Activated T-cell treated with anti-CD3 and anti-CD28 coated beads, Interleukin-2, amount 50 U/mL, for 1 hour (primary cell): Measurements from ENCODE around the gene CMIP.
A peak's percentile ranks its signal among the peaks of the same experiment; 100 is the strongest.

Source experiments
- DNase-seq: peaks from one replicate; pipeline ENCODE4 v3.0.0-alpha.2; 2020

The CMIP gene

GRCh38 chr16:81464279-81464678, 19.7 kb downstream of the CMIP start:
- DNase-seq, result no peak

DNA sequence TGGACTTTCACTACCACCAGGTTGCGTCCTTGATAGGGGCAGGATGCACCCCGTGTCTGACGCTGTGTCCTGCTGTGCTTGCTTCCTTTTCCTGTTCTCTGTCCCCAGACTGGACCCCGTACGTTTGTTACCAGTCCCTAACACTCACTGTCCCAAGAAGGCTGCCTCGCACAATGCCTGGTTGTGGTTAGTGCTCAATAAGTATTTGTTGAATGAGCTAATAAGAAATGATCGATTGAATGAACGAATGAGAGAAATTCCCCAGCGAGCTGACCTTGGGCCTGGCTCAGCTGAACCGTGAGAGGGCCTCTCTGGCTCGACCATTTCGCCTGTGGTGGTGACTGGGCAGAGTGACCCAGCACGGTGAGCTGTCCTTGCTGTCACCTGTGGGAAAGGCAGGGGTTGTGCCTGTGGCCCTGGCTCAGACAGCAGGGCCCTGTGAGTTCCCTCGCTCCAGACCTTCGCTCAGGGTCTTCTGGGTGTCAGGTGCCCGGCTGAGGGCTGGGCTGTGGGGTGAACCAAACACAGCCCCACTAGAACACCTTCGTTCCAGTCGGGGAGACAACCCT, 20.9 kb downstream of the CMIP start:
- no peak for DNase-seq

DNA sequence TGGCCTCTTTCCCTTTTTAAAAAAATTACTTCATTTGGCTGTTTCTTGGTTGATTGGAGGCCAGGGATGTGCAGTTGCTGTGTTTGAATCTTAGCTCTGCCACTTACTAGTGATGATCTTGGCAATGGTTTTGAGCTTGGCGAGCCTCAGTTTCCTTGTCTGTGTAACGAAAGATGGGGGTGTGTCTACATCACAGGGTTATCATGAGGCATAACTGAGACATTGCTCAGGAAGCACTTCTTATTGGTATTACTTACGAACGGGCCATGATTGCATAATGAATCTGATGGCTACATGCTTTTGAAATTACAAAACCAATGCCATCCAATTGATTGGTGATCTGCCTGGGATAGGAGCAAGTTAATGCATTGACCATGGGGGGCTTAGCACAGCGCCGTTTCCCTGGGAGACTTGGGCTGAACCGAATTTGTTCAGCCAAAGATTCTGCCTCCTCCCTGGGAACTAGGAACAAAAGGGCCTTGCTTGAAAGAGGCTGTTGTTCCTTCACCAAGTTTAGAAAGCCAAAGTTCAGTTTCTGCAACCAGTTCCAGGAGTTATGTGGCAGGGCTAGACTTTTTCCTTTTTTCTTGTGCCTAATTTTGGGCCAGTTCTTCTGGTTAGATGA, 21.9 kb downstream of the CMIP start:
- DNase-seq, result no peak

DNA sequence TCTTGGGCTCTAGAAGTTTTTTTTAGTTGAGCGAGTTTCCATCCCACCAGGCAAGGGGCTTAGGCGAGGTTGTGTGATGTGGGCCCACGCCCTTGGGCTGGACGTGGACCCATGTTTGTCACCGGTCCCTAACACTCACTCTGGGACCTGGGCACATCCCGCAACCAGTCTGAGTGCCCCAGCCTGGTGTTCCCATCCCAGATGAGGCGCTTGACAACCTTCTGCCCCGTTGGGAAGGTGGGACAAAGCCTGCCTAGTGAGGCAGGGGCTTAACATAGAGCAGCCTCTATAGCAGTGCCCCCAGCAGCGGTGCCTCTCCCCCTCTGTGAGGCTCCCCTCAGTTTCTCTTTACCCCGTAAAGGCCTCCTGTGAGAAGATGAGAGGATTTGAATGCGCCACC, 22.5 kb downstream of the CMIP start:
- DNase-seq, result no peak

DNA sequence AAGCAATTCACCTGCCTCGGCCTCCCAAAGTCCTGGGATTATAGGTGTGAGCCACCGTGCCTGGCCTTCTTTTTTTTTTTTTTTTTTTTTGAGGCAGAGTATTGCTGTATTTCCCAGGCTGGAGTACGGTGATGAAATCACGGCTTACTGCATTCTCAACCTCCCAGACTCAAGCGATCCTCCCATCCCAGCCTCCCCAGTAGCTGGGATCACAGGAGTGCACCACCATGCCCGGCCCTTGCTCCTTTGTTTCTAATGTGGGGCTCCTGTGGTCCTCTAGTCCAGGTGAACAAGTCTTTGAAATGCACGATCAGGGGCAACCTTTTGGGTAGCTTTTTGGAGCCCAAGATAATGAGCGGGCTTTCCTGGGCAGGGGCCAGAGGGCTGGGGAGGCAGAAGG, 23.2 kb downstream of the CMIP start:
- no peak for DNase-seq

GRCh38 chr16:81468269-81468902, 23.8 kb downstream of the CMIP start:
- no peak for DNase-seq

DNA sequence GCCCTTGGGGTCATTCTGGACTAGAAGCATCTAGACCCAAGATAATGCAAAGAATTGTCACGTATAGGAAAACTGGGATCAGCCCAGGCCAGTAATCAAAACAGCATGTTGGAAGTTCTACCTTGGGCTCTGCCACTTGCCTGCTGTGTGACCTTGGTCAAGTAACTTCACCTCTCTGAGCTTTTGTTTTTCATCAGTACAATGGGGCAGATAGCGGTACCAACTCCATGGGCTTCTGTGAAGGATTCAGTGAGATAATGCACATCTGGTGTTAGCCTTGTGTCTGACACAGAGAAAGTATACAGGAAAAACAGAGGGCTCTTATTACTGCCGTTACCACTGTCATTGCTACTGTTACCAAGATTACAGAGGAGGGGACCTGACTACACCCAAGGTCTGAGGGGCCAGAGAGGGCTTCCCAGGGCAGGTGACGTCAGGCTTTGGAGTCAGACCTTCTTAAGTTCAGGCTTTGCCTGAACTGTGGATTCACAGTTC, 24.6 kb downstream of the CMIP start:
- no peak for DNase-seq

- peak; percentile 33 for DNase-seq
Observed at GRCh38 chr16:81469710-81470535, 25.3 kb downstream of the CMIP start.

- no peak for DNase-seq
Observed at GRCh38 chr16:81470796-81471636, 26.4 kb downstream of the CMIP start.

GRCh38 chr16:81471882-81472281, 27.3 kb downstream of the CMIP start:
- no peak for DNase-seq

DNA sequence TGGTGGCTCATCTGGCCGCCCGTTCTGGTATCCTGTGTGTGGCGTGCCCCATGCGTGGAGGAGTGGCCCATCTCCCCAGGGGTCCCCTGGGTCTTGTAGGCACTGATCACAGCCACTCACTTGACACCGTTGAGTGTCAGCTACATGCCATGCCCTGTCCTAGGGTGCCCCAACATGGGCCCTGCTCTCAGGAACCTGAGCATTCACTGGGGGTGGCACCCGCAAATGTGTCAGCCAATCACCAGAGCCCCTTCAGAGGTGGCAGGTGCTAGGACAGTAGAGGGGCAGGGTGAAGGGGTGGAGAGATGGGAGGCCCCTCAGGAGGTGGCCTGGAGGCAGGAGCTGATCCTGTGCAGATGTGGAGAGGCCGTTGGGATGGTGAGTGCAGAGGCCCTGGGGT, 27.8 kb downstream of the CMIP start:
- no peak for DNase-seq

DNA sequence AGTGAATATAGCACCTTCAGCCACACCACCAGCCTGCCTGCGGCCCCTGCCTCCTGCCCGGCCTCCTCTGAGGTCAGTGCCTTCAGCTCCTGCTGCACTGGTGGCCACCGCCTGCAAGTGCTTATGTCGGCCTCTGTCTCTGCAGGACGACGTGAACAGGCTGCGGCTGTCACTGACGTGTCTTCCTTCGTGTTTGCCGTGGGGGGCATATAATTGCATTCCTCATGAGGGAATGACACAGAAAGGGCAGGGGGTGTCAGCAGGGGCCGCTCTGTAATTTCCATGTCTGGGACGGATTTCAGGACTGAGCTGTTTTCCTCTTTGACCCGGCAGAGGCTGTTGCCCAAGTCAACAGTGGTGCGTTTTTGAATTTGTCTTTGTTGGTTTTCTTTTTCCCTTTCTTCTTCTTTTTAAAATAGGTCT, 28.5 kb downstream of the CMIP start:
- DNase-seq, result no peak

- no peak for DNase-seq
Observed at GRCh38 chr16:81473558-81473957, 28.9 kb downstream of the CMIP start.

DNA sequence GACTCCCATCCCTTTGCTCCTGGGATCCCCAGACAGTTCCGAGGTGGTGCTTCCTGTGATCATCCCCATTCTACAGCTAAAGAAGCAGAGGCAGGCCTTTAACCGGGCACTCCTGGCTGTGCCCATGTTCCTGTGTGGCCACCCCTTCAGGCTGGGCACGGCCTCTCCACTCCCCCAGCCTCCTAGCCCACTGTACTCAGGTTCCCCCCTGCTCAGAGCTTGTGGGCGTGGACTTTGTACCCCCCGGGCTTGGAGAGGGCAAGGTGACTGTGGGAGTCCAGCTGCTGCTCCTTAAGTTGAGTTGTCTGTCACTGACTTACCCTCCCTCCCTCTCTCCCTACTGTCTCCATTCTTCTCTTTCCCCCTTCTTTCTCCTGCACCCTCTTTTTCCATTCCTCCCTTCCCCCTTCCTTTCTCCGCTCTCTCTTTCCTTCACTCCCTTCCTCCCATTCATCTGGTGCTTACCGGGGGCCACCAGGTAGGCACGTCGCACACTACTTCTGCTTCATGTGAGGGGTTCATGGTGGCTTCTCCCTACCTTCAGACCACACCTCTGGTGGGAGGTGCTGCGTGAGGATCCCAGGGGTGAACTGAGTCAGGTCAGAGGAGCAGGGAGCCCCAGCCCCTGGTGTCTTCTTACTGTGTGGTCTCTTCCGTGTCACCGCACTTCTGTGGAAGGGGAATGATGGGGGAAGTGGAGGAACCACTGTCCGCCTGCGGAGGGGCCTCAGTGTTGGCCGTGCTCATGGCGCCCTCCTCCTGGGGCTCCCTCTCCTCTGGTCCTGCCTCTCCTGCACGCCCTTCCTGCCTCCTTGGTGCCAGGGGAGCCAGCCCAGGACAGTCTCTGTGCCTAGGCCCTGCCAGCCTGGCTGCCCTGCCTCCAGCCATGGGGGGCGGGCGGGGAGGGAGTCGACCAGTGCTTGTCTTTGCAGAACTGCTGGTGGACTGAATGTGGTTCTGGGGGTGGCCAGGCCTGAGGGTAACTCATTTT, 29.7 kb downstream of the CMIP start:
- no peak for DNase-seq

GRCh38 chr16:81477697-81478693, 33.4 kb downstream of the CMIP start:
- no peak for DNase-seq

GRCh38 chr16:81478876-81479511, 34.4 kb downstream of the CMIP start:
- DNase-seq, result no peak

DNA sequence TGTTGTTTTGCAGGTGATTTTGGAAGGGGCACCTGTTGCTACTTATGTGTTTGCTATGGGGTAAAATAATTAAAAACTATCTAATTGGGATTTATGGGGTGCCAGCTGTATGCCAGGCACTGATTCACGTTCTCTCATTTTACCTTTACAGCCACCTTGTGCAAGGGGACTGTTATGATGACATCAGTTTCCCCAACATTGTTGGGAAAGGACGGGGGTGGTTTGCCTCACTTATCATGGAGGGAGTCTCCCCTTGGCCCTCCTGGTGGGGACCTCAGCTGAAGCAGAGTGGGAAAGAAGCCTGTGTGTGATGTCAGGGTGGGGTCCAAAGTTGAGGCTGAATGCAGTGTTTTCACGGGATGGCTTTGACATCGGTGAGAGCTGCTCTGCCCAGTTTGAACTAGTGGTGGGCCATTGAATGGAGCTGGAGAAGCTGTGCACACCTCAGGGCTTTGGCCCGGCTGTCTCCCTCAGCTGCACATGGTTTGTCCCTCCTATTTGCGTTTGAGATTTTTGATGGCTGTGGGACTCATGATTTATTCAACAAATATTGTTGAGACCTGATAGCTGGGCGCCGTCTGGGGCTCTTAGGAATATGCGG, 36.1 kb downstream of the CMIP start:
- DNase-seq, result no peak

GRCh38 chr16:81481207-81481821, 36.7 kb downstream of the CMIP start:
- no peak for DNase-seq
